HEK293 (cell line): Measurements from ENCODE around the gene SURF4.

Experiments
- BCL11B ChIP-seq: fragments of 450-650 bp; formaldehyde crosslinking; IDR thresholded peaks from 2 replicates; pipeline ENCODE4 v1.5.1; 2016; ENCODE audit warnings: low read depth, missing biosample characterization, missing genetic modification characterization
- INSM2 ChIP-seq: fragments of 450-650 bp; formaldehyde crosslinking; IDR thresholded peaks from 2 replicates; pipeline ENCODE4 v1.5.1; 2016; ENCODE audit warnings: missing biosample characterization, missing genetic modification characterization
- KLF10 ChIP-seq: fragments of 450-650 bp; IDR thresholded peaks from 2 replicates; pipeline ENCODE4 v1.5.1; 2018; ENCODE audit warnings: missing biosample characterization, mild to moderate bottlenecking, missing genetic modification characterization
- KLF7 ChIP-seq: fragments of 450-650 bp; formaldehyde crosslinking; IDR thresholded peaks from 2 replicates; pipeline ENCODE4 v1.5.1; 2016; ENCODE audit warnings: missing biosample characterization, missing genetic modification characterization, borderline replicate concordance
- SALL2 ChIP-seq: fragments of 450-650 bp; formaldehyde crosslinking; IDR thresholded peaks from 2 replicates; pipeline ENCODE4 v1.5.0; 2017; ENCODE audit warnings: missing biosample characterization, mild to moderate bottlenecking, missing genetic modification characterization, borderline replicate concordance
- SP2 ChIP-seq: fragments of 450-650 bp; formaldehyde crosslinking; IDR thresholded peaks from 2 replicates; pipeline ENCODE4 v1.5.1; 2016; ENCODE audit warnings: missing biosample characterization, missing genetic modification characterization
- ZBTB8A ChIP-seq: fragments of 450-650 bp; formaldehyde crosslinking; IDR thresholded peaks from 2 replicates; pipeline ENCODE4 v1.5.1; 2016; ENCODE audit warnings: missing biosample characterization, missing genetic modification characterization
- ZEB2 ChIP-seq: fragments of 450-650 bp; formaldehyde crosslinking; IDR thresholded peaks from 2 replicates; pipeline ENCODE4 v1.5.1; 2016; ENCODE audit warnings: missing biosample characterization, missing genetic modification characterization
- ZFP41 ChIP-seq: fragments of 450-650 bp; formaldehyde crosslinking; IDR thresholded peaks from 2 replicates; pipeline ENCODE4 v1.5.1; 2016; ENCODE audit warnings: missing biosample characterization, missing genetic modification characterization, borderline replicate concordance
- ZNF140 ChIP-seq: fragments of 450-650 bp; formaldehyde crosslinking; IDR thresholded peaks from 2 replicates; pipeline ENCODE4 v1.5.1; 2016; ENCODE audit warnings: missing biosample characterization, missing genetic modification characterization
- ZNF157 ChIP-seq: fragments of 450-650 bp; formaldehyde crosslinking; IDR thresholded peaks from 2 replicates; pipeline ENCODE4 v1.5.1; 2016; ENCODE audit warnings: missing biosample characterization, missing genetic modification characterization
- ZNF18 ChIP-seq: fragments of 450-650 bp; formaldehyde crosslinking; IDR thresholded peaks from 2 replicates; pipeline ENCODE4 v1.5.1; 2016; ENCODE audit warnings: missing biosample characterization, missing genetic modification characterization
- ZNF223 ChIP-seq: fragments of 450-650 bp; formaldehyde crosslinking; IDR thresholded peaks from 2 replicates; pipeline ENCODE4 v1.5.1; 2016; ENCODE audit warnings: missing biosample characterization, missing genetic modification characterization
- ZNF26 ChIP-seq: fragments of 450-650 bp; formaldehyde crosslinking; IDR thresholded peaks from 2 replicates; pipeline ENCODE4 v1.5.1; 2016; ENCODE audit warnings: missing biosample characterization, missing genetic modification characterization
- ZNF266 ChIP-seq: fragments of 450-650 bp; formaldehyde crosslinking; IDR thresholded peaks from 2 replicates; pipeline ENCODE4 v1.5.1; 2016; ENCODE audit warnings: missing biosample characterization, missing genetic modification characterization, low read depth
- ZNF302 ChIP-seq: fragments of 450-650 bp; formaldehyde crosslinking; IDR thresholded peaks from 2 replicates; pipeline ENCODE4 v1.5.1; 2016; ENCODE audit warnings: missing biosample characterization, missing genetic modification characterization, low read depth
- ZNF324 ChIP-seq: fragments of 450-650 bp; formaldehyde crosslinking; IDR thresholded peaks from 2 replicates; pipeline ENCODE4 v1.5.1; 2016; ENCODE audit warnings: missing biosample characterization, missing genetic modification characterization
- ZNF37A ChIP-seq: fragments of 450-650 bp; IDR thresholded peaks from 2 replicates; pipeline ENCODE4 v1.5.1; 2018; ENCODE audit warnings: missing biosample characterization, missing genetic modification characterization
- ZNF510 ChIP-seq: fragments of 450-650 bp; formaldehyde crosslinking; IDR thresholded peaks from 2 replicates; pipeline ENCODE4 v1.5.1; 2018; ENCODE audit warnings: mild to moderate bottlenecking, missing genetic modification characterization, missing biosample characterization; ENCODE audit not compliant: insufficient replicate concordance
- ZNF513 ChIP-seq: fragments of 450-650 bp; IDR thresholded peaks from 2 replicates; pipeline ENCODE4 v1.5.1; 2018; ENCODE audit warnings: missing biosample characterization, missing genetic modification characterization
- ZNF514 ChIP-seq: fragments of 450-650 bp; formaldehyde crosslinking; IDR thresholded peaks from 2 replicates; pipeline ENCODE4 v1.5.1; 2016; ENCODE audit warnings: missing biosample characterization, missing genetic modification characterization
- ZNF521 ChIP-seq: fragments of 450-650 bp; formaldehyde crosslinking; IDR thresholded peaks from 2 replicates; pipeline ENCODE4 v1.5.1; 2017; ENCODE audit warnings: missing biosample characterization, mild to moderate bottlenecking, missing genetic modification characterization
- ZNF555 ChIP-seq: fragments of 450-650 bp; formaldehyde crosslinking; conservative IDR thresholded peaks from 2 replicates; pipeline ENCODE4 v1.5.1; 2017; ENCODE audit warnings: missing biosample characterization, mild to moderate bottlenecking, missing genetic modification characterization, inconsistent platforms
- ZNF624 ChIP-seq: fragments of 450-650 bp; formaldehyde crosslinking; IDR thresholded peaks from 2 replicates; pipeline ENCODE4 v1.5.1; 2017; ENCODE audit warnings: missing biosample characterization, missing genetic modification characterization
- ZNF626 ChIP-seq: fragments of 450-650 bp; sonication (Bioruptor Pico); formaldehyde crosslinking; IDR thresholded peaks from 2 replicates; pipeline ENCODE4 v1.5.1; 2018; ENCODE audit warnings: missing biosample characterization, missing genetic modification characterization, inconsistent platforms
- ZNF639 ChIP-seq: fragments of 450-650 bp; formaldehyde crosslinking; IDR thresholded peaks from 2 replicates; pipeline ENCODE4 v1.5.1; 2016; ENCODE audit warnings: missing biosample characterization, missing genetic modification characterization
- ZNF692 ChIP-seq: fragments of 450-650 bp; formaldehyde crosslinking; IDR thresholded peaks from 2 replicates; pipeline ENCODE4 v1.5.1; 2016; ENCODE audit warnings: missing biosample characterization, missing genetic modification characterization
- ZNF701 ChIP-seq: fragments of 450-650 bp; formaldehyde crosslinking; IDR thresholded peaks from 2 replicates; pipeline ENCODE4 v1.5.1; 2016; ENCODE audit warnings: missing biosample characterization, missing genetic modification characterization
- ZNF768 ChIP-seq: fragments of 450-650 bp; formaldehyde crosslinking; IDR thresholded peaks from 2 replicates; pipeline ENCODE4 v1.5.1; 2018; ENCODE audit warnings: missing biosample characterization, mild to moderate bottlenecking, missing genetic modification characterization
- ZSCAN23 ChIP-seq: fragments of 450-650 bp; formaldehyde crosslinking; IDR thresholded peaks from 2 replicates; pipeline ENCODE4 v1.5.1; 2016; ENCODE audit warnings: missing biosample characterization, missing genetic modification characterization
- ZSCAN30 ChIP-seq: fragments of 450-650 bp; IDR thresholded peaks from 2 replicates; pipeline ENCODE4 v1.5.1; 2018; ENCODE audit warnings: missing biosample characterization, mild to moderate bottlenecking, missing genetic modification characterization, moderate library complexity

The SURF4 gene

GRCh38 chr9:133335924-133336811 is 39.7 kb downstream of the SURF4 start, which contains the start of gene SURF6 (continued):
- TF ChIP-seq INSM2 (tag by site-specific recombination) (peak; percentile 88; the same call in 1 of the 2 replicates), ZNF513 (tag by site-specific recombination) (no peak), ZNF510 (no peak), BCL11B (tag by site-specific recombination) (peak; percentile 58; the same call in 1 of the 2 replicates), ZNF626 (tag by site-specific recombination) (no peak), ZNF555 (no peak), ZNF692 (tag by site-specific recombination) (peak; percentile 92), ZNF624 (tag by site-specific recombination) (no peak), ZNF37A (tag by site-specific recombination) (no peak), ZNF639 (peak; percentile 84), KLF7 (tag by site-specific recombination) (no peak; the same call in 1 of the 2 replicates), KLF10 (tag by site-specific recombination) (peak; percentile 66), ZBTB8A (peak; percentile 69), ZNF701 (tag by site-specific recombination) (no peak), ZSCAN23 (peak; percentile 41; the same call in 1 of the 2 replicates), ZNF302 (tag by site-specific recombination) (no peak), ZNF514 (no peak), ZNF266 (tag by site-specific recombination) (no peak), SP2 (tag by site-specific recombination) (peak; percentile 94), ZEB2 (tag by site-specific recombination) (peak; percentile 94), ZNF324 (tag by site-specific recombination) (peak; percentile 93), ZFP41 (tag by site-specific recombination) (no peak), ZSCAN30 (tag by site-specific recombination) (peak; percentile 91), SALL2 (tag by site-specific recombination) (0 out of 2 replicates have a peak, but pooled peaks have one; percentile 3), ZNF157 (tag by site-specific recombination) (no peak), ZNF521 (tag by site-specific recombination) (no peak), ZNF223 (no peak), ZNF140 (tag by site-specific recombination) (no peak), ZNF26 (no peak), ZNF768 (tag by site-specific recombination) (peak; percentile 4; the same call in 1 of the 2 replicates), ZNF18 (peak; percentile 100)
